ENCODE data around the gene TBC1D21.

The TBC1D21 gene

GRCh38 chr15:73888224-73889041 is 15.1 kb downstream of the TBC1D21 start:
- in situ Hi-C loops (cut with MboI; ENCODE audit: low sequenced_read_pairs): no loop called here

- in situ Hi-C loops (cut with MboI; ENCODE audit: low sequenced_read_pairs): no loop called here
Measured at GRCh38 chr15:73889053-73889761, 15.8 kb downstream of the TBC1D21 start.

- in situ Hi-C loops (cut with MboI; ENCODE audit: low sequenced_read_pairs): no loop called here
Measured at GRCh38 chr15:73889762-73890124, 16.4 kb downstream of the TBC1D21 start.

GRCh38 chr15:73891328-73892315 is 18.3 kb downstream of the TBC1D21 start:
- in situ Hi-C loops (cut with MboI; ENCODE audit: low sequenced_read_pairs): no loop called here

- in situ Hi-C loops (cut with MboI; ENCODE audit: low sequenced_read_pairs): no loop called here
Measured at GRCh38 chr15:73892446-73893226, 19.3 kb downstream of the TBC1D21 start.

- in situ Hi-C loops (cut with MboI; ENCODE audit: low sequenced_read_pairs): no loop called here
Measured at GRCh38 chr15:73894133-73894814, 20.9 kb downstream of the TBC1D21 start.

GRCh38 chr15:73897441-73898261 is 24.3 kb downstream of the TBC1D21 start:
- in situ Hi-C loops (cut with MboI; ENCODE audit: low sequenced_read_pairs): no loop called here

GRCh38 chr15:73899197-73900094 is 26.1 kb downstream of the TBC1D21 start:
- in situ Hi-C loops (cut with MboI; ENCODE audit: low sequenced_read_pairs): no loop called here

GRCh38 chr15:73900095-73900712 is 26.8 kb downstream of the TBC1D21 start:
- in situ Hi-C loops (cut with MboI; ENCODE audit: low sequenced_read_pairs): no loop called here

- in situ Hi-C loops (cut with MboI; ENCODE audit: low sequenced_read_pairs): no loop called here
Measured at GRCh38 chr15:73901126-73901810, 27.9 kb downstream of the TBC1D21 start.

- in situ Hi-C loops (cut with MboI; ENCODE audit: low sequenced_read_pairs): no loop called here
Measured at GRCh38 chr15:73902121-73903020, 29.0 kb downstream of the TBC1D21 start.

- in situ Hi-C loops (cut with MboI; ENCODE audit: low sequenced_read_pairs): no loop called here
Measured at GRCh38 chr15:73904026-73904815, 30.9 kb downstream of the TBC1D21 start.

GRCh38 chr15:73905225-73905827 is 32.0 kb downstream of the TBC1D21 start:
- in situ Hi-C loops (cut with MboI; ENCODE audit: low sequenced_read_pairs): no loop called here

GRCh38 chr15:73906346-73907034 is 33.1 kb downstream of the TBC1D21 start:
- in situ Hi-C loops (cut with MboI; ENCODE audit: low sequenced_read_pairs): no loop called here

Measured in hTERT RPE-1 (cell line).